ENCODE data around the gene VAC14.

- TF ChIP-seq CTCF (IDR thresholded peaks at IDR 0.05) (no peak), POLR2AphosphoS5 (IDR thresholded peaks at IDR 0.05) (no peak)
These were observed 71.7 kb downstream of the VAC14 start for GRCh38 chr16:70729292-70729691.

Data from esophagus muscularis mucosa (tissue), 3 donors.